HG02571 (cell line): ENCODE data around the gene ZFAND3.
"Not testable (repeated sequence)": the region's sequence is repeated elsewhere in the genome, so short reads cannot be mapped to it uniquely, and the experiment has no call there.

Experiments
- ATAC-seq: cut with Tn5 transposase; IDR thresholded peaks from one replicate; pipeline ENCODE4 v1.9.1; 2021; ENCODE audit warnings: mild to moderate bottlenecking, moderate library complexity; ENCODE audit not compliant: unreplicated experiment

Gene ZFAND3

GRCh38 chr6:37928217-37928616 lies 108.7 kb downstream of the ZFAND3 start:
- no peak for ATAC-seq

- no peak for ATAC-seq
Measured at GRCh38 chr6:37930288-37930971, 110.9 kb downstream of the ZFAND3 start.

DNA sequence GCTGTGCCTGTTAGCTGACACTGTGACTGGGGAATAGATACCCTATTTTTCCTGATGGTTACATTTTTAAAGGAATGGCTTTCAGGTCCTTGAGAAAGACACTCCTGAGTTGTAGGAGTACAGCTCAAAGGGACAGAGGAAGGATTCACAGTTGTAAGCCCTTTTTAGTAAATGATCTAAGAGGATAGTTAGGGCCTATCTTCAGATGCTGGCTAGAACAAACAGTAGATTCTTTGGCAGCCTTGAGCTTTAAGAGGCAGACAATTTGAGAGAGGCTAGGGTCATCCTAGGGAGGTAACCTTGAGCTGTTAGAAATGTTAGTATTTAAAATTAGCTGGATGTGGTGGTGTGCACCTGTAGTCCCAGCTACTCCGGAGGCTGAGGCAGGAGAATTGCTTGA lies 111.5 kb downstream of the ZFAND3 start:
- ATAC-seq: no peak

GRCh38 chr6:37934276-37934675 lies 114.7 kb downstream of the ZFAND3 start:
- ATAC-seq: no peak

DNA sequence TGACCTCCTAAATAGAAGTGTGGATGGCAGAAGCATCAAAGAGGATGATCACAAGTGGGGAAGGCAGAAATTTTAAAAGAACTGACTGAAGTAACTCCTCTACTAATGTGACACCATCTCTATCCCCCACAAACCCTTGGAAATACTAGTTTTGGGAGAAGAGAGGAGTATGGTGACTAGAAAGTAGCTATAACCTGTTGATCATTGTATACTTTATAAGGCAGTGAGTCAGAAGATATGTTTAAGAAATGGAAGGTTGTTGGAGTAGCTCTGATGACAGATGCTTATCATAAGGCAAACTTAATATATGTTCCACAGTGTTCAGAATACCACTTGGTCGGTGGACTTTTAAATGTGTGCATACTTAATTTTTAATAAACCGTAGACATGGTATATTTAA lies 116.6 kb downstream of the ZFAND3 start:
- ATAC-seq: no peak

DNA sequence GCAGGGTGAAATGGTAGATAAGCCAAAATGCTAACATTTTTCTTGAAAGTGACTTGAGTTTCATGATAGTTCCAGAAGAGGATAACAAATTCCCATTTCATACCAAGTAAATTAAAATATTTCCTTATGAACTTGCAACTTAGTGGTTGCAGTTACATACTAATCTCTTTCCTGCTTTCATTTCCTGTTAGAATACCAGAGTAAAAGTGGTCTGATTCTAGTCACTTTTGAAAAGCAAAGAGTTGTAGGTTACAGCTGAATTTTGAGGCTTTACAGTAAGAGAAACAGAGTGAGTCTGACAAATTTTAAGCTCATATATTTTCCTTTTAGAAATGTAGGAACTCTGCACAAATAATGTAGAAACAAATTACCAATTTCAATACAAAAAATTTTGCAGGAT lies 117.4 kb downstream of the ZFAND3 start:
- ATAC-seq: no peak

DNA sequence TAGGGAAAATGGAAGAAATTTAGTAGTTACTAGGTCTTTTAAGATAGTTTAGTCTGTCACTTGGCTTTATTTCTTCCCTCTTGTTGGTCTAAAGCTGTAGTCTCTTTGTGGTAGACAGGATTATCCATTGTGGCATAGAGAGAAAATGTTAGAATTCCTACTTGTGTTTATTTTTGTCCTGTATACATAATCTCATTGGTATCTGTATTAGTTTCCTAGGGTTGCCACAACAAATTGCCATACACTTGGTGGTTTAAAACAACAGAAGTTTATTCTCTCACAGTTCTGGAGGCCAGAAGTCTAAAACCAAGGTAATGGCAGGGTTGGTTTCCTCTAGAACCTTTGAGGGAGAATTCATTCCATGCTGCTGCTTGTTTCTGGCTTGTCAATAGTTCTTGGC lies 119.4 kb downstream of the ZFAND3 start:
- ATAC-seq: no peak

- no peak for ATAC-seq
Measured at GRCh38 chr6:37940074-37940847, 120.7 kb downstream of the ZFAND3 start.

DNA sequence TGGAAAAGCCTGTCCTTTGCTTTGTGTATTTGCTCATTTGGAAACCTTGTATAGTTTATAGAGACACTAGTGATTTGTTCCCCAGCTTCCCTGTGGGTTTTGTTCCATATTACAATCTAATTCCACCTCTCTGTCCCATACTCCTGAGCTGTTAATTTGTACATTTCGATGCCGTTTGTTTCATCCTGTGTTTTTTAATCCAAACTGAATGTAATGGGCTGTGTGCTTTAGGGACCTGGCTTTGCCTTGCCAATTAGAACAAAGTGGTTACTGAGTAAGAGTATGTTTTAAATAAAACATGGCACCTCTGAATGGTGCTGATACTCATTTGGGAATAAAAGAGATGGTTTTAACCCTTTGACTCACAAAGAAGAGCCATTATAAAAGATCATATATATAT lies 122.3 kb downstream of the ZFAND3 start:
- ATAC-seq: no peak

- ATAC-seq: no peak
Measured at GRCh38 chr6:37942606-37943376, 123.3 kb downstream of the ZFAND3 start.

DNA sequence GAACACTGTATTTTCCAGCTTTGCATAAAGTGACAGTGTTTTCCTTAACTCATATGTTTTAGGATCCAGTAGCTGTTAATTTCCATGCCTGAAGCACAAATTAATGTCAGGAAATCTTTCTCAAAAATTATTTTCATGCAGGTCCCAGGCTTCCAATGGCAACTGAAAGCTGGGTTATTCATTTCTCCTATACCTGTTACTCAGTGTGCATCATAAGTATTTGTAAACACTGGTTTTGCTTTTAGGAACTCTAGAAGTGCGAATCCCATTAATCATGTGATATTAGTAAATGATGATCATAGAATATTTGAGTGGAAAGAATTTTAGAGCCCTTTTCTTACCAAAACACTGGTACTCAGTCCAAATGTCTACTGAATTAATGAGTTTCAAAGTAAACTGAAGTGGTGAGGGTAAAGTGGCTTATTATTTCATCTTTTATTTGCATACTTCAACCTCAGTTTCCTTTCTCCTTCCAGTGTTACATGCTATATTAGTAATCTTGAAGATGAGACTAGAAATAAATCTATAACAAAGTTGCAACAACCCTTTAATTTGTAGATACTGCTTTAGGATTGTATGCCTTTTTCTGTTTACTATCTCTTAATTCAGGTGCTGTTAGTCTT lies 124.0 kb downstream of the ZFAND3 start:
- no peak for ATAC-seq

- no peak for ATAC-seq
Measured at GRCh38 chr6:37946057-37946456, 126.5 kb downstream of the ZFAND3 start.

DNA sequence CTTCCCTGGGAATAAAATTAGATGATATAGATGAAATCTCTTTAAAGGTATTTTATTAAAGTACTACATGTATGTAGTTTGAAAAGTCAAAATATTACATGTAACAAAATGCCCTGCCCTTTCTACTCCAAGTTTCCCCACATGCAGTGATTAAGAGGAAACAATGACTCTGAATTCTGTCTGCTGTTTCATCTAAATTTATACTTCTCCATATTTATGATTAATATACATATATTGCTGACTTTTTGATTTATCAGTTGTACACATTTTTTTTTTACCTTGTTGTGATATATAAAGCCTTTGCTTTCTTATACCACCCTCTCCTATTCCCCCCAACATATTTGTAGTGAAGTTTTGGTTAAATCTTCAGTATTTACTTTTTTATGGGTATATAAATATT lies 127.9 kb downstream of the ZFAND3 start:
- no peak for ATAC-seq

GRCh38 chr6:37948584-37948983 lies 129.1 kb downstream of the ZFAND3 start:
- not testable (repeated sequence) for ATAC-seq

- no peak for ATAC-seq
Measured at GRCh38 chr6:37952027-37952426, 132.5 kb downstream of the ZFAND3 start.

DNA sequence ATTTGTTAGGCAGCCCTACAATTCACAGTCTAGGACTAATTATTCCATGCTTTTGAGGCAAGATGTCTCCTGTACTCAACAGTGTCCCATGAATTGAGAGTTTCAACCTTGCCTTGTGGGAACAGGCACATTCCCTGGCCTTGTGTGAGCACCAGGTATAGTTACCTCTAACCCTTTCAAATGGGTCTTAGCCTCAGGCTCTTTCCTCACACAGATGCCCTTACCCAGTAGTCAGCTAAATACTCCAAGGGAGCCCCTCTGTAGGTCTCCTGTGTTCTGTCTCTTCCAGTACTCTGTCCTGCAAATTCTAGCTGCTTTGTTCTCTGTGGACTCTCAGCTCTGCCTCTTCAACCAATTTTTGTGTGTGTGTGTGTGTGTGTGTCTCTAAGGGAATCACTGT lies 135.3 kb downstream of the ZFAND3 start:
- no peak for ATAC-seq

GRCh38 chr6:37956711-37957275 lies 137.3 kb downstream of the ZFAND3 start:
- ATAC-seq: no peak

DNA sequence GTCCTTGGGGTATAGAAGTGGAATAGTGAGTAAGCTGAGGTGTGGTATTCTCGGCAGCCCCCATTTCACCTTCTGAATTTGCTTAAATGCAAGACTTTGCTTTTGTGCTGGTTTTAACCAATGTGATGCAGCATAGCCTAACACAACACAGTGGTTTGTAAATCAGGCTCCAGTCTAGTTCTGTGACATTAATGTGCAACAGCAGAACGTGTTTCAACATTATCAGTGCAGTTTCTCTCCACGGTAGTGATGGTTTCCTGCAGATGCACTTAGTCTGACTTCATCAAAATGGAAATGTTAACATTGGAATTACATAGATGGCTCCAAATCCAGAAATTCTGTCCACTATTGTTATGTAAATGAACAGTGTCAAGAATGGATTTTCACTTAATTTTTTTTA lies 139.5 kb downstream of the ZFAND3 start:
- ATAC-seq: no peak

DNA sequence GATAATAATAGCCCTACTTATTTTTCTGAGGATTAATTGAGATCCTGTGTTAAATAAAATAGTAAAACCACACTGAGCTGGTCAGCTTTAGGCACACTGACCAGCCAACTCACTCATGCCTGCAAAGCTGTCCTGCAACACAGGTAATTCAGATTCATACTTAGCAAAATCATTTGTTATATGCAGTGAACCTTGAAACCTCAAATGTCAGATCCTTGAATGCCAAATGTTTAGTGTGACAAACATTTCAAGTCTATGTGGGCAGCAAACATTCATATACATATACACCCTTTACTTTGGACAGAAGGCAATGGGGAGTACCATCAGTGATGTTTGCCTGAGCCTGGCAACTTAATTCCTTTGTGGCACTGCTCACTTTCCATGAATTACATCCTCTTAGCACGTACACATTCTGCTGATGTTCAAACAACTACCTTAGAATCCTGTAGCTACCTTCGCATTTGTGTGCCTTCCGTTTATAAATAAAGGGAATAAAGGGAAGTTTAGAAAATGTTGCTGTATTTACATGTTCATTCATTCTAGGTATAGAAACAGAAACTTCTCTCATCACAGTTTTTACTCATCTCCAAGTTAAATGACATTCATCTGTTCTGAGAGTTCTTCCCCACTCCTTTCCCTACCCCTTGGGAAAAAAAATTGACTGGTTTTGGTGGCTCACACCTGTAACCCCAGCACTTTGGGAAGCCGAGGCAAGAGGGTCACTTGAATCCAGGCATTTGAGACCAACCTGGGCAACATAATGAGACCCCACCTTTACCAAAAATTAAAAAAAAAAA lies 140.8 kb downstream of the ZFAND3 start:
- ATAC-seq: no peak

DNA sequence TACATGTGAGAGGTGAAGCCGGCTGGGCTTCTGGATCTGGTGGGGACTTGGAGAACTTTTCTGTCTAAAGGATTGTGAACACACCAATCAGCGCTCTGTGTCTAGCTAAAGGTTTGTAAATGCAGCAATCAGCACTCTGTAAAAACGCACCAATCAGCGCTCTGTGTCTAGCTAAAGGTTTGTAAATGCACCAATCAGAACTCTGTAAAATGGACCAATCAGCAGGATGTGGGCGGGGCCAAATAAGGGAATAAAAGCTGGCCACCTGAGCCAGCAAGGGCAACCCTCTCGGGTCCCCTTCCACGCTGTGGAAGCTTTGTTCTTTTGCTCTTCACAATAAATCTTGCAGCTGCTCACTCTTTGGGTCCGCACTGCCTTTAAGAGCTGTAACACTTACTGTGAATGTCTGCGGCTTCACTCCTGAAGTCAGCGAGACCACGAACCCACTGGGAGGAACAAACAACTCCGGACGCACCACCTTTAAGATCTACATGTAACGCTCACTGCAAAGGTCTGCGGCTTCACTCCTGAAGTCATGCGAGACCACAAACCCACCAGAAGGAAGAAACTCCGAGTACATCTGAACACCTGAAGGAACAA lies 143.1 kb downstream of the ZFAND3 start:
- ATAC-seq: not testable (repeated sequence)
